ENCODE data around the gene GAB1.

The GAB1 gene

GRCh38 chr4:143358923-143359643, 22.4 kb downstream of the GAB1 start:
- ATAC-seq (peak; percentile 82), DNase-seq (peak; percentile 32)

- ATAC-seq (no peak), DNase-seq (no peak)
Observed at GRCh38 chr4:143359644-143360193, 23.0 kb downstream of the GAB1 start.

- ATAC-seq (no peak), DNase-seq (no peak)
Observed at GRCh38 chr4:143360838-143361625, 24.4 kb downstream of the GAB1 start.

- DNase-seq (no peak), ATAC-seq (no peak)
Observed at GRCh38 chr4:143362349-143363046, 25.8 kb downstream of the GAB1 start.

GRCh38 chr4:143363332-143363731, 26.7 kb downstream of the GAB1 start:
- DNase-seq (no peak), ATAC-seq (no peak)

GRCh38 chr4:143364063-143364462, 27.4 kb downstream of the GAB1 start:
- DNase-seq: no peak
- ATAC-seq: no peak

GRCh38 chr4:143367863-143368262, 31.2 kb downstream of the GAB1 start:
- ATAC-seq (no peak), DNase-seq (no peak)

- DNase-seq (no peak), ATAC-seq (no peak)
Observed at GRCh38 chr4:143369552-143369951, 32.9 kb downstream of the GAB1 start.

- DNase-seq: no peak
- no peak for ATAC-seq
Observed at GRCh38 chr4:143372093-143372915, 35.6 kb downstream of the GAB1 start.

- ATAC-seq (no peak), DNase-seq (no peak)
Observed at GRCh38 chr4:143374255-143374654, 37.6 kb downstream of the GAB1 start.

- ATAC-seq (no peak), DNase-seq (no peak)
Observed at GRCh38 chr4:143374771-143375170, 38.1 kb downstream of the GAB1 start.

- no peak for DNase-seq
- ATAC-seq: peak; percentile 40
Observed at GRCh38 chr4:143375326-143376073, 38.8 kb downstream of the GAB1 start.

- no peak for DNase-seq
- no peak for ATAC-seq
Observed at GRCh38 chr4:143377611-143378099, 41.0 kb downstream of the GAB1 start.

- DNase-seq: no peak
- ATAC-seq: no peak
Observed at GRCh38 chr4:143380629-143381028, 44.0 kb downstream of the GAB1 start.

GRCh38 chr4:143381189-143382118, 44.8 kb downstream of the GAB1 start:
- DNase-seq (no peak), ATAC-seq (no peak)

GRCh38 chr4:143382596-143382995, 45.9 kb downstream of the GAB1 start:
- ATAC-seq (no peak), DNase-seq (no peak)

- DNase-seq: no peak
- no peak for ATAC-seq
Observed at GRCh38 chr4:143383005-143383574, 46.4 kb downstream of the GAB1 start.

- DNase-seq (no peak), ATAC-seq (no peak)
Observed at GRCh38 chr4:143384381-143384994, 47.8 kb downstream of the GAB1 start.

- no peak for ATAC-seq
- DNase-seq: no peak
Observed at GRCh38 chr4:143386812-143387211, 50.1 kb downstream of the GAB1 start.
